OCI-LY3 (cell line): ENCODE data around the gene NIPSNAP3A.
A peak's percentile ranks its signal among the peaks of the same experiment; 100 is the strongest.

Experiments used
- H2AFZ ChIP-seq: fragments of 200-600, 300-600 bp; shearing (Covaris generic); 2 replicates; pipeline ENCODE4 v1.6.0; 2014; ENCODE audit warnings: antibody characterized with exemption, low read depth, low read length
- H3K27ac ChIP-seq: fragments of 200-600, 300-600 bp; sonication (generic); 2 replicates; pipeline ENCODE4 v1.5.1; 2014; ENCODE audit warnings: mild to moderate bottlenecking, low read length, moderate library complexity, mixed read lengths
- H3K27me3 ChIP-seq: fragments of 200-600, 300-600 bp; sonication (generic); 2 replicates; pipeline ENCODE4 v1.6.1; 2014; ENCODE audit warnings: low read depth, low read length, mixed read lengths
- H3K36me3 ChIP-seq: fragments of 200-600, 300-600 bp; sonication (generic); replicated peaks from 2 replicates; pipeline ENCODE3; 2014; ENCODE audit warnings: low read depth, low read length, mixed read lengths
- H3K4me1 ChIP-seq: fragments of 300-600, 200-600 bp; sonication (generic); 2 replicates; pipeline ENCODE4 v1.6.1; 2014; ENCODE audit warnings: low read length, mixed read lengths
- H3K4me2 ChIP-seq: fragments of 200-600, 300-600 bp; sonication (generic); 2 replicates; pipeline ENCODE4 v1.6.1; 2014; ENCODE audit warnings: low read length, mixed read lengths
- H3K4me3 ChIP-seq: fragments of 300-600, 200-600 bp; sonication (generic); 2 replicates; pipeline ENCODE4 v1.5.1; 2014; ENCODE audit warnings: antibody characterized with exemption, mild to moderate bottlenecking, low read length, moderate library complexity
- H3K79me2 ChIP-seq: fragments of 300-600, 200-600 bp; shearing (Covaris generic); 2 replicates; pipeline ENCODE4 v1.6.1; 2014; ENCODE audit warnings: mild to moderate bottlenecking, low read length, mixed read lengths
- H3K9ac ChIP-seq: fragments of 300-600, 200-600 bp; shearing (Covaris generic); 2 replicates; pipeline ENCODE4 v1.6.0; 2014; ENCODE audit warnings: mild to moderate bottlenecking, low read length, moderate library complexity
- H3K9me3 ChIP-seq: fragments of 200-600, 300-600 bp; shearing (Covaris generic); 2 replicates; pipeline ENCODE4 v1.6.1; 2014; ENCODE audit warnings: low read length, mixed read lengths; ENCODE audit not compliant: insufficient read depth
- H4K20me1 ChIP-seq: fragments of 200-600, 300-600 bp; sonication (generic); 2 replicates; pipeline ENCODE4 v1.6.1; 2016; ENCODE audit warnings: low read length, mixed read lengths; ENCODE audit not compliant: insufficient read depth
- EZH2phosphoT487 ChIP-seq: fragments of 200-600 bp; shearing (Covaris generic); IDR thresholded peaks from 2 replicates; pipeline ENCODE4 v1.6.1; 2018; ENCODE audit warnings: antibody characterized with exemption, mixed run types, low read depth
- TF ChIP-seq, protein P1 (sequence below): fragments of 200-600, 300-600 bp; sonication (generic); IDR thresholded peaks from 2 replicates; pipeline ENCODE4 v1.5.1; 2014; ENCODE audit warnings: antibody characterized with exemption, low read length, low read depth

The NIPSNAP3A gene

DNA sequence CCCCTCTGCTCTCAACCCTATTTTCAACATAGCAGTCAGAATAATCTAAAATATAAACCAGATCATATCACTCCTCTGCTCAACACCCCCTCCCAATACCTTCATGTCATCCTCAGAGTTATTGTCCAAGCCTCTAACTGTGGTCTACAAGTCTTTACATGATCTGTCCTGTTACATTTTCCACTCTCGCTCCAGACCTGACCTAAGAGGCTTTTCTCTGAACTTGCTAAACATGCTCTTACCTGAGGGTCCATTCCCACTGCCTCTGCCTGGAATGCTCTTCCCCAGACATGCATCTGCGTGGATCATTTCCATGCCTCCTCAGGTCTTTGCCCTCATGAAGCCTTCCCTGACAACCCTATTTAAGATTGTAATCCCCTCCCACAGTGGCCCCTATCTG lies 28.5 kb downstream of the NIPSNAP3A start:
- H3K4me3 ChIP-seq, result 0 out of 2 replicates have a peak overlapping the region, but pooled peaks have one; percentile 64
- H3K4me2 ChIP-seq, result peak overlapping the region; percentile 64
- no peaks in the 10 kb centered on the region for H3K27me3 ChIP-seq
- TF ChIP-seq, protein P1, sequence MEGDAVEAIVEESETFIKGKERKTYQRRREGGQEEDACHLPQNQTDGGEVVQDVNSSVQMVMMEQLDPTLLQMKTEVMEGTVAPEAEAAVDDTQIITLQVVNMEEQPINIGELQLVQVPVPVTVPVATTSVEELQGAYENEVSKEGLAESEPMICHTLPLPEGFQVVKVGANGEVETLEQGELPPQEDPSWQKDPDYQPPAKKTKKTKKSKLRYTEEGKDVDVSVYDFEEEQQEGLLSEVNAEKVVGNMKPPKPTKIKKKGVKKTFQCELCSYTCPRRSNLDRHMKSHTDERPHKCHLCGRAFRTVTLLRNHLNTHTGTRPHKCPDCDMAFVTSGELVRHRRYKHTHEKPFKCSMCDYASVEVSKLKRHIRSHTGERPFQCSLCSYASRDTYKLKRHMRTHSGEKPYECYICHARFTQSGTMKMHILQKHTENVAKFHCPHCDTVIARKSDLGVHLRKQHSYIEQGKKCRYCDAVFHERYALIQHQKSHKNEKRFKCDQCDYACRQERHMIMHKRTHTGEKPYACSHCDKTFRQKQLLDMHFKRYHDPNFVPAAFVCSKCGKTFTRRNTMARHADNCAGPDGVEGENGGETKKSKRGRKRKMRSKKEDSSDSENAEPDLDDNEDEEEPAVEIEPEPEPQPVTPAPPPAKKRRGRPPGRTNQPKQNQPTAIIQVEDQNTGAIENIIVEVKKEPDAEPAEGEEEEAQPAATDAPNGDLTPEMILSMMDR, result no peak
- no peak for TF ChIP-seq EZH2phosphoT487
- H2AFZ ChIP-seq, result no peak overlapping the region
- H3K36me3 ChIP-seq, result peaks cover 3% of the 10 kb centered on the region
- H3K9me3 ChIP-seq, result no peaks in the 10 kb centered on the region
- peaks cover 61% of the 10 kb centered on the region for H3K4me1 ChIP-seq
- no peaks in the 10 kb centered on the region for H3K79me2 ChIP-seq
- H3K27ac ChIP-seq, result peak overlapping the region; percentile 70
- H4K20me1 ChIP-seq, result no peaks in the 10 kb centered on the region
- peak overlapping the region; percentile 35; the same call in 1 of the 2 replicates for H3K9ac ChIP-seq

DNA sequence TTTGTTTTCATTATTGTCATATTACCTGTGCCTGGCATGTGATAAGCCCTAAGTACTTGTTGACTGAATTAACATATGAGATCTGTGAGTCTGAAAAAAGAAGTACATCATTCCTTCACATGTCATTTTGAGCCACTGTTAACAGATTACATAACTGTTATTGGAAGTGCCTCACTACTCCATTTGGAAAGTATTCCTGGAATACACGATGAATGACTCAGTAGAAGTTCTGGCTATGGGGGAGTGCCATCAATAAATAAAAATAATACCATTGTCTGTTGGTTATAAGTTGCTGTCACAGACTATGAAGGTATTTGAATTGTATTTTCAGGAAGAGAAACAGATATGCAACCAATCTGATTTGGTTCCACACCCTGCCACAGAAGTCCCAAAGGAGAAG lies 29.3 kb downstream of the NIPSNAP3A start:
- Histone ChIP-seq H3K9ac (no peak overlapping the region), H3K4me2 (no peak overlapping the region), H3K79me2 (no peaks in the 10 kb centered on the region), H3K36me3 (no peaks in the 10 kb centered on the region), H3K9me3 (no peaks in the 10 kb centered on the region), H3K27ac (no peak overlapping the region), H3K4me1 (peaks cover 61% of the 10 kb centered on the region), H3K27me3 (no peaks in the 10 kb centered on the region), H2AFZ (no peak overlapping the region), H4K20me1 (no peaks in the 10 kb centered on the region), H3K4me3 (no peak overlapping the region)
- TF ChIP-seq EZH2phosphoT487, result no peak
- TF ChIP-seq, protein P1, result no peak

DNA sequence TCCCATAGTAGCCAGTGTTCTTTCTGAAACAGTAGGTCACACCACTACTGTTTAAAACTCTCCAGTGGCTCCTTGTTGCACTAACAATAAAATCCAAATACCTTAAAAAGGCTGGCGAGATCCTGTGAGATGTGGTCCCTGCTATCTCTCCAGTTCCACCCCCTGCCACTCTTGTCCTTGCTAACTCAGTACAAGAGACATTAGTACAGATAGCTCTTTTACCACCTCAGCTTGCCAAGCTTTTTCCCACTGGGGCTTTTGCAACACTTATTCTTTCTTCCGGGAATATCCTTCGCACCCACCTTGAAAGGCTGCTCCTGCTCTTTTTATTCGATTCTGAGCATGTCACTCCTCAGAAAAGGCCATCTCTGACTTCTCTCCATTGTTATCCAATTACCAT lies 31.3 kb downstream of the NIPSNAP3A start:
- no peaks in the 10 kb centered on the region for H3K79me2 ChIP-seq
- no peaks in the 10 kb centered on the region for H3K9me3 ChIP-seq
- no peaks in the 10 kb centered on the region for H4K20me1 ChIP-seq
- H3K36me3 ChIP-seq, result no peaks in the 10 kb centered on the region
- no peak for TF ChIP-seq EZH2phosphoT487
- TF ChIP-seq, protein P1, result no peak
- H2AFZ ChIP-seq, result no peak overlapping the region
- no peaks in the 10 kb centered on the region for H3K27me3 ChIP-seq
- H3K4me1 ChIP-seq, result peaks cover 49% of the 10 kb centered on the region
- no peak overlapping the region for H3K4me3 ChIP-seq
- no peak overlapping the region for H3K4me2 ChIP-seq
- H3K27ac ChIP-seq, result no peak overlapping the region
- H3K9ac ChIP-seq, result no peak overlapping the region

DNA sequence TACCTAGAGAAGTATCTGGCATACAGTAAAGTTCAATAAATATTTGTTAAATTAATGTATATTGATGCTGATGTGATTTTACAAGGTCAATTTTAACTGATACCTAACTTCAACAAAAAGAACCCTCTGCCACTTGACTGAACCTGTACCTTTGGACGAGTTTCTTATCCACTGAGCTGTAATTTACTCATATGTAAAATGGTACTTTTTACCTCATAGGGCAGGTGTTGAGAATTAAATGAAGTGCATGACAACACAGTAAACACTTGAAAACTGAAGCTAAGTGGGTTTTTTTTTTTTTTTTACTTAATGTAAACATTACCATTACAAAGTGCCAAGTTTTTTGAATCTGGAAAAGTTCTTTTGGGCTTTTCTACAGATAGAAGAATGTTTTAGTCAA lies 31.9 kb downstream of the NIPSNAP3A start:
- no peaks in the 10 kb centered on the region for H3K27me3 ChIP-seq
- H3K4me1 ChIP-seq, result peaks cover 50% of the 10 kb centered on the region
- H3K4me3 ChIP-seq, result no peak overlapping the region
- H3K27ac ChIP-seq, result no peak overlapping the region
- H4K20me1 ChIP-seq, result no peaks in the 10 kb centered on the region
- no peak overlapping the region for H3K4me2 ChIP-seq
- no peaks in the 10 kb centered on the region for H3K9me3 ChIP-seq
- no peak overlapping the region for H3K9ac ChIP-seq
- TF ChIP-seq, protein P1, result no peak
- no peak for TF ChIP-seq EZH2phosphoT487
- H2AFZ ChIP-seq, result no peak overlapping the region
- H3K79me2 ChIP-seq, result no peaks in the 10 kb centered on the region
- no peaks in the 10 kb centered on the region for H3K36me3 ChIP-seq
